OCI-LY1 (cell line): Measurements from ENCODE around the gene COL6A3.

ENCODE experiments used
- CTCF ChIP-seq: fragments of 200-600 bp; sonication (generic), shearing (Covaris generic); IDR thresholded peaks from 2 replicates; pipeline ENCODE4 v1.5.1; 2017; ENCODE audit warnings: mild to moderate bottlenecking, antibody characterized with exemption, low read length, moderate library complexity, mixed read lengths
- EZH2 ChIP-seq: fragments of 200-600 bp; sonication (generic), shearing (Covaris generic); IDR thresholded peaks from 2 replicates; pipeline ENCODE4 v1.8.0; 2017; ENCODE audit warnings: borderline replicate concordance, mixed run types, mild to moderate bottlenecking, antibody characterized with exemption, low read length, moderate library complexity, mixed read lengths

- TF ChIP-seq CTCF (no peak), EZH2 (no peak)
Observed at GRCh38 chr2:237458519-237458918, 44.6 kb upstream of the COL6A3 start.
